ENCODE measurements around the gene EHD2.
A peak's percentile ranks its signal among the peaks of the same experiment; 100 is the strongest.
"Not testable (repeated sequence)": the region's sequence is repeated elsewhere in the genome, so short reads cannot be mapped to it uniquely, and the experiment has no call there.

EHD2 gene

DNA sequence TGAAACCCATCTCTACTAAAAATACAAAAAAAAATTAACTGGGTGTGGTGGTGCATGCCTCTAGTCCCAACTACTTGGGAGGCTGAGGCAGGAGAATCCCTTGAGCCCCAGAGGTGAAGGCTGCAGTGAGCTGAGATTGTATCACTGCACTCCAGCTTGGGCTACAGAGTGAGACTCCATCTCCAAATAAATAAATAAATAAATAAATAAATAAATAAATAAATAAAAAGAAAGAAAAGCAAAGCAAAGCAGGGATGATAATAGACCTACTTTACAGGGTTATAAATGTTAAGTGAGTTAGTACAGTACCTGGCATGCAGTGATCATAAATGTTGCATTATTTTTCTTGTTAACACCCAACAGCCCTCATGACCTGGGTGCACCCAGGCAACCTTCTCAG is 1.6 kb downstream of the EHD2 start:
- not testable (repeated sequence) for DNase-seq (ENCODE audit: low read depth in 2 of 2)

GRCh38 chr19:47716270-47716937 is 3.2 kb downstream of the EHD2 start:
- no peak for DNase-seq (ENCODE audit: low read depth in 2 of 2)

- DNase-seq (ENCODE audit: low read depth in 2 of 2): not testable (repeated sequence)
Observed at GRCh38 chr19:47718415-47719046, 5.3 kb downstream of the EHD2 start.

GRCh38 chr19:47719047-47719859 is 6.0 kb downstream of the EHD2 start:
- no peak for DNase-seq (ENCODE audit: low read depth in 2 of 2)

DNA sequence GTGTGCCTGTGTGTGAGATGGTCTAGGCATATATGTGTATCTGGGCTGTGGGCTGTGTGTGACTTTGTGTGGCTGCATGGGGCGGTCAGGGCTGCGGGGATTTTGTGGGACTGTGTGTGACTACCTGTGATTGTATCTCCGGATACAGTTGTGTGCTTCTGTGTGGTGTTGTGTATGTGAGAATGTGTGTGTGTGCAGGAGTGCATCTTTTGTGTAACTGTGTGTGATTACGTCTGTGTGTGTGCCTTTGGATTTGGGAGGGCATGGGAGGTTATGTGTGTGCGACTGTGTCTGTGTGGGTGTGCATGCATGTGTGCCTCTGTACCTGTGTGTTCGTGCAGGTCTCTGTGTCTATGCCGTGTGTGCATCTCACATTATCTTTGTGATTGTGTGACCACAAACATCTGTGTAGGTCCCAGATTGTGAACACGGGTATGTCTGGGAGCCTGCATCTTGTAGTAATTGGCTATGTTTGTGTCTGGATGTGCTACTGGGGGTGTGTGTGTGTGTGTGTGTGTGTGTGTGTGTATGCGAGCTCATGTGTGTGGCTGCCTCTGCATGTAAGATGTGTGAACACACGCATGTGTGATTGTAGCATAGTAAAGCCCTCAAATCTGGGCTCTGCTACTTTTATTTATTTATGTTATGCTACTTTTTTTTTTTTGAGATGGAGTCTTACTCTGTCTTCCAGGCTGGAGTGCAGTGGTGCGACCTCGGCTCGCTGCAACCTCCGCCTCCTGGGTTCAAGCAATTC is 7.6 kb downstream of the EHD2 start:
- DNase-seq (ENCODE audit: low read depth in 2 of 2): no peak

DNA sequence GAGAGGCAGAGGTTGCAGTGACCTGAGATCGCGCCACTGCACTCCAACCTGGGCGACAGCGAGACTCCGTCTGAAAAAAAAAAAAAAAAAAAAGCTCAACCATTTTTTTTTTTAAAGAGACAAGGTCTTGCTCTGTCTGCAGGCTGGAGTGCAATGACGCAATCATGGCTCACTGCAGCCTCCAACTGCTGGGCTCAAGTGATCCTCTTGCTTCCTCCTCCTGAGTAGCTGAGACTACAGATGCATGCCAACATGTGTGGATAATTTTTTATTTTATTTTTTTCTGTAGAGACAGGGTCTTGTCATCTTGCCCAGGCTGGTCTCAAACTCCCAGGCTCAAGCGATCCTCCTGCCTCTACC is 10.3 kb downstream of the EHD2 start:
- DNase-seq (ENCODE audit: low read depth in 2 of 2): no peak

GRCh38 chr19:47725759-47726401 is 12.7 kb downstream of the EHD2 start:
- no peak for DNase-seq (ENCODE audit: low read depth in 2 of 2)

DNA sequence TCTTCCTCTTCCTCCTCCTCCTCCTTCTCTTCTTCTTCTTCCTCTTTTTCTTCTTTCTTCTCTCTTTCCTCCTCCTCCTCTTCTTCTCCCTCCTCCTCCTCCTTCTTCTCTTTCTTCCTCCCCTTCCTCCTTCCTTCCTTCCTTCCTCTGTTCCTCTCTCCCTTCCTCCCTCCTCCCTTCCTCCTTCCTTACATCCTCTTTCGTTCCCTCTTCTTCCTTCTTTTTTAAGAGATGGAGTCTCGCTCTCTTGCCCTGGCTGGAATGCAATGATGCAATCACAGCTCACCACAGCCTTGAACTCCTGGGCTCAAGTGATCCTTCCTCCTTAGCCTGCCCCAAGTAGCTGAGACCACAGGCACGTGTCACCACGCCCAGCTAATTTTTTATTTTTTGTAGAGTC is 13.2 kb downstream of the EHD2 start:
- no peak for DNase-seq (ENCODE audit: low read depth in 2 of 2)

GRCh38 chr19:47728295-47728694 is 15.1 kb downstream of the EHD2 start:
- not testable (repeated sequence) for DNase-seq (ENCODE audit: low read depth in 2 of 2)

DNA sequence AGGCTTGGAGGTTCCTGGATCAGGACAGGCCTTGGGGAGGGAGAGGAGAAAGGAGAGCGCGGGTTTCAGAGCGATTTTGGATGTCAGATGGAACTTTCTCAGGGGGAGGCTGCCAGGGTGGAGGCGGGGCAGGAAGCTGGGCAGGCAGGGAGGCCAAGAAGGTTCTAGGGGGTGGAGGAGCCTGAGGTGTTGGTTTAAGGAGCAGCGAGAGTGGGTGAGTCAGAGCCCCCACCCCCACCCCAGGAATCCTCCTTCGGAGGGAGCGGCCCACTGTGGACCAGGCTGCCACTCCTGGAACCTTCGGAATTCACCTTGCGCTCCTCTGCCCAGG is 16.2 kb downstream of the EHD2 start:
- DNase-seq (ENCODE audit: low read depth in 2 of 2): no peak

DNA sequence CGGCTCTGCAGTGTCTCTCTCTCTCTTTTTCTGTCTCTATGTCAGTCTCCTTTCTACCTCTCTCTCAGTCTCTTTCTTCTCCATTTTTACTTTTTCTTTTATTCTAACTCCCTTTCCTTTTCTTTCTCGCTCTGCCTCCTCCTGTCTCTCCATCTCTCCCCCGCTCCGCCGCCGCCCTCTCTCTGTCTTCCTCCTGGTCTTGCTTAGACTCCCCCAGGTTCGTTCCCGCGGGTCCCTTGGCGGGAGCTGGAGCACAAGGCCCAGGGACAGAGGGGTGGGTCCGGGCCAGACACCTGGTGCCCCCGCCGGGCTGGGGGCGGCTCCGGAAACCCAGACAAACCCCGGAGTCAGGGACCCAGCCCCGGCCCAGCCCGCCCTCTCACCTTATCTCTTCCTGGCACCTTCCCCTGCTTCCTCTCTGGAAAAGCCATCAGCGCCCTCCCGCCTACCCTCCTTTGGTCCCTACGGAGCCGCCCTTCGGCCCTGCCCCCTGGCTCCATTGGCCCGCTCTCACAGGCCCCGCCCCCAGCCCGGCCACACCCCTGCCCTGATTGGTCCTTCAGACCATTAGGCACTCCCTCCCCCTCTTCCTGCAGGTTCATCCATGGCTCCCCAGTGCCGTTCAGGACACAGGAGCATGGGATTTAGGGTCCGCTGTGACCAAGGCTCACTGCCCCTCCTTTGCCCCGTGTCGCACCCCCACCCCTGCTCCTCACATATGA is 16.7 kb downstream of the EHD2 start:
- peak in 1 of 2 donors; percentile 61 for DNase-seq (ENCODE audit: low read depth in 2 of 2)

DNA sequence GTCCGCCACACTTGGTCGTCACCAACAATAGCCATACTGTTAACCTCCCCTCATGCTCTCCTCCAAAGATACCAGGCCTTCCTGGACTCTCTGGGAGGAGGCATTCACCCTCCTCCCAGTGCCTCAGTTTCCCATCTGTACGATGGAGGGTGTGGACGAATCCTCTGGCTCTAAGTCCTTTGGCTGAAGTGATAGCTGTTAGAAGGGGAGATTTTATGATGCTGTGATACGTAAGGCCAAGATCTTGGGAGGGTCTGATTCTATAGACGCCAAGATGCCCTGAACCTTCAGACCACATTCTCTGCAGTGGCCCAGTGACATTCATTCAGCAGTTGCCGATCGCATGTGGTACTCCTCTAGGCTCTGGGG is 17.3 kb downstream of the EHD2 start:
- DNase-seq (ENCODE audit: low read depth in 2 of 2): no peak

- no peak for DNase-seq (ENCODE audit: low read depth in 2 of 2)
Observed at GRCh38 chr19:47730910-47731309, 17.7 kb downstream of the EHD2 start.

DNA sequence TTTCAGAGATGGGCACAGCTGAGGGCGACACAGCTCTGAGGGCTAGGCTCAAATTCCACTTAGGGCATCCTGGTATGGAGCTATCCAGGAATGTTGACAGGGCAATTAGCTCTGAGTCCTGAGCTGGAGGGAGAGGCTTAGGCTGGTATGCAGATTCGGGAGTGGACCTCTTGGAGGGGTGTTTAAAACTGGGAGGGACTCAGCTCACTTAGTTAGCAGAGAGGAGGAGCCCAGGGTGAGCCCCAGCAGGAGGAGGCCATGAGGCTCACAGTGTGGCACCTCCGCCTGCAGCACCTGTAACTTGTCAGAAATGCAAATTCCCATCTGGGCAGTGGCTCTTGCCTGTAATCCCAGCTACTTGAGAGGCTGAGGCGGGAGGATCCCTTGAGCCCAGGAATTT is 21.9 kb downstream of the EHD2 start:
- DNase-seq (ENCODE audit: low read depth in 2 of 2): no peak

- DNase-seq (ENCODE audit: low read depth in 2 of 2): no peak
Observed at GRCh38 chr19:47740866-47741519, 27.8 kb downstream of the EHD2 start.

- DNase-seq (ENCODE audit: low read depth in 2 of 2): no peak
Observed at GRCh38 chr19:47741544-47742140, 28.4 kb downstream of the EHD2 start.

GRCh38 chr19:47742634-47743033 is 29.4 kb downstream of the EHD2 start:
- DNase-seq (ENCODE audit: low read depth in 2 of 2): no peak

DNA sequence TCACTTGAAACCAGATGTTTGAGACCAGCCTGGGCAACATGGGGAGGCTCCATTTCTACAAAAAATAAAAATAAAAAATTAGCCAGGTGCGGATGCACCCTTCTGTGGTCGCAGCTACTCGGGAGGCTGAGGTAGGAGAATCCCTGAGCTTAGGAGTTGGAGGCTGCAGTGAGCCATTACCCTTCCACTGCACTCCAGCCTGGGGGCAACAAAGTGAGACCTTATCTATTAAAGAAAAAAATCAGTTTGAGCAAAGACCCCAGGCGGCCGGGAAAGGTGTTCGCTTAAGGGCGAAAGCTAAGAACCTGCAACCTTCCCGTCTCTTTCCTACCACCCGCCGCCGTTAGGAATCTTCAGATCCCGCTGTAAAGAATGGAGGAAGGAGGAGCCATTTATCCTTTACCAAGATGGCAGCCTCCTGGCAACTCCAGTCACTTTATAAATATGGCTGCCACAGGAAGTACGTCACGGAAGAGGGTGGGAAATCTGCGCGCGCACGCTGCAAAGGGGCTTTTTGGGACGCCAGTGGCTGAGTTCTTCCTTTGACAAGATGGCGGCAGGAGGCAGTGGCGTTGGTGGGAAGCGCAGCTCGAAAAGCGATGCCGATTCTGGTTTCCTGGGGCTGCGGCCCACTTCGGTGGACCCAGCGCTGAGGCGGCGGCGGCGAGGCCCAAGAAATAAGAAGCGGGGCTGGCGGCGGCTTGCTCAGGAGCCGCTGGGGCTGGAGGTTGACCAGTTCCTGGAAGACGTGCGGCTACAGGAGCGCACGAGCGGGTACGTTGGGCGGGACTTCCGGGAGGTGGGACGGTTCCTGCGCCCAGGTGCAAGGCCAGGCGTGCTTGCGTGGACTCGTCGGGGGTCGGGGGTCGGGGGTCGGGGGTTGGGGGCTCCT is 32.0 kb downstream of the EHD2 start, which contains the start of gene NOP53:
Gene NOP53 (plus strand): TSS at position 537 of the 892 bp plus-strand sequence. CDS start 14 bp downstream, at position 551.
- DNase-seq (ENCODE audit: low read depth in 2 of 2): peak; percentile 91 to 94

DNA sequence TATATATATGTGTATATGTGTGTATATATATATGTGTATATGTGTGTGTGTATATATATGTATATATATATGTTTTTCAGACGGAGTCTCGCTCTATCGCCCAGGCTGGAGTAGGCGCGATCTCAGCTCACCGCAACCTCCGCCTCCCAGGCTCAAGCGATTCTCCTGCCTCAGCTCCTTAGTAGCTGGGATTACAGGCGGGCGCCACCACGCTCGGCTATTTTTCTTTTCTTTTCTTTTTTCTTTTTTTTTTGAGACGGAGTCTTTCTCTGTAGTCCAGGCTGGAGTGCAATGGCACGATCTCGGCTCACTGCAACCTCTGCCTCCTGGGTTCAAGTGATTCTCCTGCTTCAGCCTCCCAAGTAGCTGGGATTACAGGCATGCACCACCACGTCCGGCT is 32.9 kb downstream of the EHD2 start:
- not testable (repeated sequence) for DNase-seq (ENCODE audit: low read depth in 2 of 2)
